ENCODE results near the gene IQSEC2.

GRCh38 chrX:53286171-53286570, 4.8 kb upstream of the IQSEC2 start:
- TF ChIP-seq FOXP2 (optimal IDR thresholded peaks at IDR 0.05; ENCODE audit: control extremely low read depth, extremely low read length, insufficient read depth) (no peak), EZH2 (IDR thresholded peaks at IDR 0.05) (no peak)
